Iris pigment epithelial cell (primary cell): ENCODE results near the gene ZNF532.

Experiments used
- DNase-seq: peaks from one replicate; pipeline ENCODE4 v3.0.0-alpha.2; 2011; ENCODE audit warnings: low read depth

ZNF532 gene

GRCh38 chr18:58979615-58980014, 114.9 kb downstream of the ZNF532 start:
- no peak for DNase-seq

- no peak for DNase-seq
These were observed 116.3 kb downstream of the ZNF532 start for GRCh38 chr18:58980991-58981390.

GRCh38 chr18:58983260-58984155, 118.8 kb downstream of the ZNF532 start:
- no peak for DNase-seq

GRCh38 chr18:58988600-58988999, 123.9 kb downstream of the ZNF532 start:
- DNase-seq: no peak

- DNase-seq: no peak
These were observed 124.6 kb downstream of the ZNF532 start for GRCh38 chr18:58989184-58989759.

GRCh38 chr18:58990720-58991119, 126.0 kb downstream of the ZNF532 start:
- no peak for DNase-seq

GRCh38 chr18:58991167-58991798, 126.6 kb downstream of the ZNF532 start:
- peak; percentile 45 for DNase-seq

- peak; percentile 13 for DNase-seq
These were observed 127.9 kb downstream of the ZNF532 start for GRCh38 chr18:58992301-58993231.

GRCh38 chr18:58993260-58993659, 128.6 kb downstream of the ZNF532 start:
- peak; percentile 81 for DNase-seq

- no peak for DNase-seq
These were observed 131.0 kb downstream of the ZNF532 start for GRCh38 chr18:58995663-58996062.

- DNase-seq: peak; percentile 84
These were observed 131.5 kb downstream of the ZNF532 start for GRCh38 chr18:58996131-58996641.

- DNase-seq: no peak
These were observed 132.0 kb downstream of the ZNF532 start for GRCh38 chr18:58996696-58997095.

- peak; percentile 85 for DNase-seq
These were observed 133.2 kb downstream of the ZNF532 start for GRCh38 chr18:58997811-58998337.

- peak; percentile 61 for DNase-seq
These were observed 133.9 kb downstream of the ZNF532 start for GRCh38 chr18:58998401-58999203.

- no peak for DNase-seq
These were observed 136.5 kb downstream of the ZNF532 start for GRCh38 chr18:59001166-59001565.

GRCh38 chr18:59001721-59002120, 137.0 kb downstream of the ZNF532 start:
- no peak for DNase-seq

- no peak for DNase-seq
These were observed 138.4 kb downstream of the ZNF532 start for GRCh38 chr18:59002974-59003594.

GRCh38 chr18:59005262-59005661, 140.6 kb downstream of the ZNF532 start:
- DNase-seq: peak; percentile 55

- DNase-seq: peak; percentile 17
These were observed 141.9 kb downstream of the ZNF532 start for GRCh38 chr18:59006461-59007067.
